HEK293T (cell line): ENCODE measurements around the gene MSN.

Source experiments
- ARNT ChIP-seq: fragments of 450-650 bp; IDR thresholded peaks from 2 replicates; pipeline ENCODE4 v1.6.1; 2017; ENCODE audit warnings: mild to moderate bottlenecking
- FOXM1 ChIP-seq: fragments of 450-650 bp; IDR thresholded peaks from 2 replicates; pipeline ENCODE4 v1.6.1; 2017; ENCODE audit warnings: mild to moderate bottlenecking, borderline replicate concordance
- TARDBP ChIP-seq: fragments of 450-650 bp; IDR thresholded peaks from 2 replicates; pipeline ENCODE4 v1.6.1; 2016

DNA sequence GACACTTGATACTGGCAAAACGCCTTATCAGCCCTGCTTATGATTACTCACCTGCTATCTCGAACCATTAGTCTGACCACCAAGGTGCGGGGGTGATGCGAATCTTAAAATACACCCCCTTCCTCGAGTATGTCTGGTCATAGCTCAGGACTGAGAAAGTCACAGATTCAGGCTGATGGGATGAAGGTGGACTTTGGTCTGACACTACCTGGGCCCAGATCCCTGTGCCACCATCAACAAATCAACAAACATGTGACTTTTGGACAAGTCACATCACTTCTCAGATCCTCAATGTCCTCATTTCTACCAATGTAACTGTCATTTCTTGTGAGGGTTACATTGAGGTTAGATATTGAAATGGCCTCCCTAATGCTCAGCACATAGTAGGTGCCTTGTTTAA is 9.8 kb upstream of the MSN start:
- no peak for TF ChIP-seq FOXM1
- no peak for TF ChIP-seq ARNT
- no peak for TF ChIP-seq TARDBP
